Urinary bladder (tissue), 4 donors: ENCODE data around the gene TPPP3. TPM values are rescaled to one million over a fixed set of nuclear protein-coding genes. Genes with fewer than 3 reads are reported as not detected.

Experiments used
- DNase-seq: peaks from one replicate; pipeline ENCODE4 v3.0.0-alpha.2; 2015; ENCODE audit errors: extremely low spot score
- H3K27ac ChIP-seq: one replicate; pipeline ENCODE4 v1.5.1; 2013; ENCODE audit warnings: low read depth, mild to moderate bottlenecking, moderate library complexity
- H3K36me3 ChIP-seq: one replicate; pipeline ENCODE4 v1.6.1; 2013; ENCODE audit warnings: mild to moderate bottlenecking, moderate library complexity; ENCODE audit not compliant: insufficient read depth
- H3K4me1 ChIP-seq: one replicate; pipeline ENCODE4 v1.6.1; 2013; ENCODE audit warnings: mild to moderate bottlenecking, moderate library complexity; ENCODE audit not compliant: insufficient read depth
- H3K4me3 ChIP-seq: one replicate; pipeline ENCODE4 v1.5.1; 2013; ENCODE audit warnings: low read depth, low read length
- WGBS: extraction: QIAGEN DNeasy Blood & Tissue Kit; methylation state at CpG from one replicate; pipeline ENCODE4 v1.1.7; 2013; 5-methylcytosine and 5-hydroxymethylcytosine counted together
- polyA plus RNA-seq: library from polyadenylated mRNA; stranded (reverse); fragments of 200-250 nt; gene quantifications from one replicate; pipeline ENCODE4 v1.2.3, GENCODE V29; 2013
- total RNA-seq: library from RNA; depleted of rRNA; stranded (reverse); fragments of >200 nt; gene quantifications from one replicate; pipeline ENCODE4 v1.2.3, GENCODE V29; 2014
- donor health status: healthy with polysubstance abuse.
- donor health status: healthy.

Gene TPPP3
- total and polyA plus RNA-seq, 2 donors, result 14.6 to 24.0 TPM

DNA sequence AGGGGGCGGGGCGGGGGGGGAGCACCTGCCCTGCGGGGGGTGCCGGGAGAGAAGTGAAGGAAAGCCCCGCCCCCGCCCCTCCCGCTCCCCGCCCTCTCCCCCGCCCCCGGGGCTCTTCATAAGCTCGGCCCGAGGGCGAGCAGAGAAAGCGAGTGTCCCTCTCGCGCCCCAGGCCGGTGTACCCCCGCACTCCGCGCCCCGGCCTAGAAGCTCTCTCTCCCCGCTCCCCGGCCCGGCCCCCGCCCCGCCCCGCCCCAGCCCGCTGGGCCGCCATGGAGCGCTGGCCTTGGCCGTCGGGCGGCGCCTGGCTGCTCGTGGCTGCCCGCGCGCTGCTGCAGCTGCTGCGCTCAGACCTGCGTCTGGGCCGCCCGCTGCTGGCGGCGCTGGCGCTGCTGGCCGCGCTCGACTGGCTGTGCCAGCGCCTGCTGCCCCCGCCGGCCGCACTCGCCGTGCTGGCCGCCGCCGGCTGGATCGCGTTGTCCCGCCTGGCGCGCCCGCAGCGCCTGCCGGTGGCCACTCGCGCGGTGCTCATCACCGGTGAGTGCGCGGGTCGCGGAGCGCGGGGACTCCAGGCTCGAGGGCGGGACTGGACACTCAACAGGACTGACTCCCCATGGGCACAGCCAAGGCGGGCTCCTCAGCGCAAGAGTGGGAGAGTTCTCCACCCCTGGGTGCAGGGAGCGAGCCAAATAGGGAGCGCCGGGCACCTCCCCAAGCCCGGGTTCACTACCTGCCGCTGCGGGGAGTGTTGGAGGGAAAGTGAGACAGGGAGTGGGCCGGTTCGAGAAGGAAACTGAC is 37.9 kb upstream of the TPPP3 start, which contains the start of gene HSD11B2:
Gene HSD11B2, plus strand, starts transcription at position 145 of the 798 bp plus-strand sequence. Its CDS starts 128 bp downstream, at position 273.
- 1% methylated on average over 82 of the region's 87 CpGs for WGBS
- H3K36me3 ChIP-seq, result no peaks in the 10 kb centered on the region
- DNase-seq, result no peak
- H3K4me3 ChIP-seq, result peak within 1 kb of the TSS; percentile 48
- H3K27ac ChIP-seq, result no peak within 1 kb of the TSS
- no peaks in the 10 kb centered on the region for H3K4me1 ChIP-seq

DNA sequence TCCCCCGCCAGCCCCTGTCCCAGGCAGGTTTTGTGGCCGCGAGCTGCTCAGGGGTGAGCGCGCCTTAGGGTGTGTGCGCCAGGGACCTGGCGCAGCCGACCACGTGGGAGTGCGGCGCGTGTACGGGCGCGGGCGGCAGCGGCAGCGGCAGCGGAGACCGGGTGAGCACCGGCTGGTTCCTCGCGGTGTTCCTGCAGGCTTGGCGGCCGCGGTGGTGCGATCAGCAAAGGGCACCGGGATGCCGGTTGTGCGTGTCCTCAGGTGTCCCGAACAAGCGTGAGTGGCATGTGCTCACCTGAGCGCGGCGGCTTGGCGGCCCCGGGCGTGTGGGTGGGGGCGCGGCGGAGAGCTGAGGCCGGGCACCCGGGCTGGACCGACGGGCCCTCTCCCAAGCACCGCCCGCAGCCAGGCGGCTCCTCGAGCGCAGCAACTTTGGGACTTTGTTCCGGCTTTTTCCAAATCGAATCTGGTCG is 37.2 kb upstream of the TPPP3 start:
- Histone ChIP-seq H3K36me3 (no peaks in the 10 kb centered on the region), H3K4me1 (no peaks in the 10 kb centered on the region), H3K27ac (no peak overlapping the region), H3K4me3 (peak overlapping the region; percentile 48)
- DNase-seq, result no peak
- 2% methylated on average over 53 of the region's 53 CpGs for WGBS

DNA sequence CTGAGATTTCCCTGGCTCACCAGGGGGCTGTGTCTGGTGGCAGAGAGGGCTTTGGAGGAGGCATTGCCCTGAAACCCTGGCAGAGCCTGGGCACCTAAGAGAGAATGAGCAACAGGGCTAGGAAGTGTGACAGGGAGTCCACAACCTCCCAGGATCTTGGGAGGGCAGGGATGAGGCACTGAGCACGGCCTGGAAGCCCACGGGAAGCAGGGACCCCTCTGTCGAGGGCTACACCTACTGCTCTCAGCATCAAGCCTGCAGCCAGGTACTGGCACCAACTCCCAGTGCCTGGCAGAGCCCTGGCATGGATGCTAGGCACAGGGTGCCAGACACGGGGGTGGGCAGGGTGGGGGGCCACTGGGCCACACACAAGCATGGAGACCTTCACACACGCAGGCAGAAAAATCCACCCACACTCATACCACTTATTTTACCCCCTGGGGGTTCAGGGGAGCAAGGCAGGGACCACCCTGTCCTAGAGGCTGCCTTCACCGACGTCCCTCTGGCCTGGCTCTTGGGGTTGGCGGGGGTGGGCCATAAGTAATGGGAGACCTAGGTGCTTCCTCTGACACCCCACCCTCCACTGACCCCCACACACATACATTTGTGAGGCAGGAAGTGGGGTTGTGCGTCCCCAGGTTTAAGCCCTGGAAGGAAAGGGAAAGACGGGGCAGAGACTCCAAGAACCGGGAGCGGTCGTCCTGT is 36.7 kb upstream of the TPPP3 start:
- Histone ChIP-seq H3K36me3 (no peaks in the 10 kb centered on the region), H3K4me3 (peak overlapping the region; percentile 48), H3K27ac (no peak overlapping the region), H3K4me1 (no peaks in the 10 kb centered on the region)
- DNase-seq, result no peak
- WGBS, result 49% methylated on average over 13 of the region's 13 CpGs

DNA sequence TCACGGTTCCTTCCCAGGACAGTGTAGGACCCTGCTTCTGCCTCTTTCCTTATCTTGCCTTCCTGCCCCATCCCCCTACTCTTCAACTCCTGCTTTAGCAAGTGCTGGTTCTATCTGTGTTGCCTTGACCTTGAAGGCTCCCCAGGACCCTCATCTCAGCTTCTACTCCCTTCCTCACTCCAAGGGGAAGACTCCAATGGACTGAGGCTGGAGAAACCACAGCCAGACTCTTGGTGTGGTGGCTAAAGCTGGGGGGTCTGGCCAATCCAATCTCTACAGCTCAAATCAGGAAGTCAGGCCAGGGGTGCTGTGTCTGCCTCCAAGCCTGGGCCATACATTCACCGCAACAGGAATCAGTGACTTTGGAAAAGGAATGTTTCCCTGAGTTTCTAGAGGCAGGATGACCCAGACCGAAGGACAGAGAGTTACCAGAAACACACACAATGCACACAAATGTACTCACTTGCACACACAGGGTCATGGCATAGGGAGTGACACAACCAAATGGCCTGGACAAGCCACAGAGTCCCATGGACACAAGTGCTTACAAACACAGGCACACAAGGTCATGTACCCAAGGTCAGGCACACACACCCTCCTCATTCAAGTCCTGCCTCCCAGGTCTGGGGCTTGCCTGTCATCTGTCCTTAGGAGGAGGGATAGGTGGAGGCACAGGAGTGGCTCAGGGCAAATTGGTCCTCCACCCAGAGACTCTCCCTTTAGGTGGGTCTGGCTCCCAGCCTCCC is 35.9 kb upstream of the TPPP3 start:
- Histone ChIP-seq H3K36me3 (no peaks in the 10 kb centered on the region), H3K27ac (no peak overlapping the region)
- DNase-seq, result no peak

DNA sequence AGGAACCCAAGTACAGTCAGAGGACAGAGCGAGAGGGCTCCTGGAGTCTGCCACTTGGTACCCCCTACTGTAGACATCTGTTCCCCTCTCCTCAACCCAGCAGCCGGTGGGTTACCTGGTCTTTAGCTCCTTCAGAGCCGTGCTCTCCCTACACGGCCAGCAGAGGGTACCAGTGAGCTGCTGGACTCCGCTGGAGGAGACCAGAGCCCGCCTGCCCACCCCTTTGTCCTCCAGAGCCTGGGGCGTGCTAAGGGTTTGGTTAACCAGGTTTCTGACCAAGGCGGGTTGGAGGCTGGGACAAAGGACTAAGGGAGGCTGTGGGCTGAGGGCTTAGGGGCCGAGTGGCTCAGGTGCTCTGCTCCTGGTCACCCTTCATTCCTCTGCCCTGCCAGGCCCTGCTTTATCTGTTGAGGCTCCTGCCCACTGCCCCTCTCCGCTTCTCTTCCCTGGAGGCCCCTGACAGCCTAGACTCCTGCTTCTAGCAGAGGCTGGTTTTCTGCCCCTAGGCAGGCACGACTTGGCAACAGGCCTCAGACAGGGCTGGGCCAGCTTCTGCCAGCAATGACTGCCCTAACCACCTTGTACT is 34.9 kb upstream of the TPPP3 start:
- H3K4me3 ChIP-seq, result no peak overlapping the region
- 29% methylated on average over 11 of the region's 11 CpGs for WGBS
- no peaks in the 10 kb centered on the region for H3K4me1 ChIP-seq
- DNase-seq, result no peak
- no peaks in the 10 kb centered on the region for H3K36me3 ChIP-seq
- H3K27ac ChIP-seq, result no peak overlapping the region

More for the DNA sequence above, 35.9 kb upstream of the TPPP3 start:
- no peak overlapping the region for H3K4me3 ChIP-seq
- no peaks in the 10 kb centered on the region for H3K4me1 ChIP-seq
- WGBS, result 81% methylated on average over 3 of the region's 3 CpGs

DNA sequence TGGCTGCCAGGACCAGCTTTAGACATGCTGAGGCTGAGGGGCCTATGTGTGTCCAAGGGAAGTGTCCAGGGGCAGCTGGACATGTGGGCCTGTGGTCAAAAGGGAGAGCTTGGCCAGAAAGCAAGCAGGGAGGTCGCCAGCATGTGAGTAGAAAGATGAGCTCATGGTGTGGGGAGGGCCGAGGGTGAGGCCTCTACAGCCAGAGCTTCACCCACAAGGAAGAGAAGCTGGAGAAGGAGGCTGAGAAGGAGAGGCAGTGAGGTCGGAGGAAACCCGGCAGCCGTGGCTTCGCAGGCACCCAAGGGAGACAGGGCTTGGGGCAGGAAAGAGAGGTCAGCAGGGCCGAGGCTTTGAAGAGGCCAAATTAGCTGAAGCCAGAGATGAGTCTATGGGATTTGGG is 33.7 kb upstream of the TPPP3 start:
- H3K27ac ChIP-seq, result no peak overlapping the region
- 66% methylated on average over 7 of the region's 7 CpGs for WGBS

DNA sequence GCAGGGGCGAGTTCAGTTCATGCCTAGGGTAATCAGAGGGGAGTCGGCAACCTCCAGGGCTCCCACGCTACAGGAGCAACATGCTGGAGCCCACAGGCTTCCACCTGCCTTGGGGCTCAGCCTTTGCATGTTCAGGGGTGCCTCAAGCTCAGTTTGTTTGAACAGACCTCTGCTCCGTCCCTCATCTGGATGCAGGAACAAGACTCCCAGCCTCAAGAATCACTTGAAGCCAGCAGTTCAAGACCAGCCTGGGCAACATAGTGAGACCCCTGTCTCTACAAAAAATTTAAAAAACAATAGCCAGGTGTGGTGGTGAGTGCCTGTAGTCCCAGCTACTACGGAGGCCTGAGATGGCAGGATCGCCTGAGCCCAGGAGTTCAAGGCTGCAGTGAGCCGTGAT is 32.7 kb upstream of the TPPP3 start:
- DNase-seq, result no peak
- Histone ChIP-seq H3K27ac (no peak overlapping the region), H3K4me1 (no peaks in the 10 kb centered on the region), H3K4me3 (no peak overlapping the region), H3K36me3 (no peaks in the 10 kb centered on the region)
- WGBS, result 77% methylated on average over 7 of the region's 7 CpGs

More for the DNA sequence above, 33.7 kb upstream of the TPPP3 start:
- no peak for DNase-seq
- Histone ChIP-seq H3K4me1 (no peaks in the 10 kb centered on the region), H3K4me3 (no peak overlapping the region), H3K36me3 (no peaks in the 10 kb centered on the region)

DNA sequence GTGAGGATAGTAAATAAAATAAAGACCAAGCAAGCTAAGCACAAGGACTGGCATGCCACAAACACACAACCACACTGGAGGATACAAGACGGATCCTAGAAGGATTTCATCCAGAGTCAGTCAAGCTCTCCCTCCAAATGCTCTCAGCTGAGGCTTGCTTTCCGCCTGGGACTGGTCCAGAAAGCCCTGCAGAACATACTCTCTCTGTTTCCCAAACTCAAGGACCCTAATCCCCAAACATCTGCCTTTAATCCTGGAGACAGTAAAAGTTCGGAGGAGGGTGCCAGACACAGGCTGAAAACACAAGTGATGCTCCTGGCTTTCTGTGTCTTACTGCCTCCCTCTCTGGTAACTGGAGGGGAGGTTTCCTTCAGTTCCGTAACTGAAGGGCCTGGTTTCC is 32.3 kb upstream of the TPPP3 start:
- 43% methylated on average over 4 of the region's 4 CpGs for WGBS
- no peak for DNase-seq

DNA sequence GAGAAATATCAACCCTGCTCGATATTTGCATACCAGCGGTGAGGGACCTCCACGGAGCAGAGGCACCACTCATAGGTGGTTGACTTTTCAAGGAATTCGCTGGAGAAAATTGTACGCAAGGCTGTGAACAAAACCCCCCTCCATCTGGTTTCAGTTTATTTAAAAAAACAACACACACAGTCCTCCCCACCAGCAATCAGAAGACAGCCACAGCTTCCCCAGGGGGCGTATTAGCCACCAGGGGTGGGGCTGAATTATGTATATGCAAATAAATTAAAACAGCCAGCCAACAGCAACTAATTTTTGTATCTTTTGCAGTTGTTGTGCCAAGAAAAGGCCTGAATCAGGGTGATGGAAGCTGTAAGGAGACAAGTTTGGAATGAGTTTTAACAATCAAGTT is 31.8 kb upstream of the TPPP3 start:
- no peak for DNase-seq
- no peak overlapping the region for H3K4me3 ChIP-seq
- H3K36me3 ChIP-seq, result no peaks in the 10 kb centered on the region
- H3K27ac ChIP-seq, result no peak overlapping the region
- WGBS, result 33% methylated on average over 6 of the region's 6 CpGs
- no peaks in the 10 kb centered on the region for H3K4me1 ChIP-seq

More for the DNA sequence above, 32.3 kb upstream of the TPPP3 start:
- Histone ChIP-seq H3K4me3 (no peak overlapping the region), H3K27ac (no peak overlapping the region), H3K4me1 (no peaks in the 10 kb centered on the region), H3K36me3 (no peaks in the 10 kb centered on the region)

DNA sequence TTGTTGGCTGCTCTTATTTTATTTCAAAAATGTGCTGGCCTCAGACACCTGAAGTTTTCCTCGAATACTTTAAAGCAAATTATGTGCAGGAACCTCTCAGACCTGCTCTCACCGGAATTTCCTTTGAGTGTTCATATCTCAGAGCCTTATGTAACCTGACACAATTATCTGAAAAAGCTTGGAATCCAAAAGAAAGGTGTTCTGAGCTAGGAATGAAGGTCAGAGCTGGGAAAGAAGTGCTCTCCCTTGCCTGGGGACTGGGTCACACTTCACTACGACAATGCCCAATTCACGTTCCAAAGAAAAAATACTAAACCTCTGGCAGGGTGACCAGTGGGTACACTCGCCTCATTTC is 30.9 kb upstream of the TPPP3 start:
- Histone ChIP-seq H3K36me3 (no peaks in the 10 kb centered on the region), H3K27ac (no peak overlapping the region), H3K4me1 (no peaks in the 10 kb centered on the region), H3K4me3 (no peak overlapping the region)
- no peak for DNase-seq
- 64% methylated on average over 5 of the region's 5 CpGs for WGBS

DNA sequence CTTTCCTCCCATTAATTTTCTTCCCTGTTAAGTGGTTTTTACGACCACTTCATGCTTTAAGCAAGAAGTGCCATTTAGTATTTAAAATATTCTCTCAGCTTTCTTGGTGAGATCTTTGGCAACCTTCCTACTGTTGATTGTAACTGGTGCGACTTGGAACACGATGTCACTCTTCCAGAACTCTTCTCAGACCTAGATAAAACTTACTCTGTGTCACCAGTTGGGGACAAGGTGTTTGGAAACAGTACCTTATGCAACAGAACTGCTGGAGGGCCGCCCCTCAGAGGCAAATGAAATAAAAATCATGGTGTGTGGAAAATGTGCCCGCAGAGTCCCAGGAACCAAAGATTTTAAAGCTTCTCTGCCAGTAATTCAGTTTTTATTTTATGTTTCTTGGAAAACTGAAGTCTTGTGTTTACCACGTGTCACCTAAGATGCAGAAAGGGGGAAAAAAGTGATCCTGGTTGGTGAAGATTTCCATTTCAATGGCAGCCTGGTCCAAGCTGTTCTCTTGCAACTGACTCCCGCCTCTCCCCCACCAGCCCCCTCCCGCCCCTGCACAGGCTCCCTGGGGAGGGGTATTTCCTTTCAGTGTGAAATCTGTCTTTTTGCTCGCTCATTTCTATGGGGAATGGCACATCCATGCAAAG is 30.4 kb upstream of the TPPP3 start:
- no peak overlapping the region for H3K27ac ChIP-seq
- WGBS, result 51% methylated on average over 9 of the region's 9 CpGs
- no peaks in the 10 kb centered on the region for H3K36me3 ChIP-seq
- no peak overlapping the region for H3K4me3 ChIP-seq
- H3K4me1 ChIP-seq, result no peaks in the 10 kb centered on the region
- no peak for DNase-seq

DNA sequence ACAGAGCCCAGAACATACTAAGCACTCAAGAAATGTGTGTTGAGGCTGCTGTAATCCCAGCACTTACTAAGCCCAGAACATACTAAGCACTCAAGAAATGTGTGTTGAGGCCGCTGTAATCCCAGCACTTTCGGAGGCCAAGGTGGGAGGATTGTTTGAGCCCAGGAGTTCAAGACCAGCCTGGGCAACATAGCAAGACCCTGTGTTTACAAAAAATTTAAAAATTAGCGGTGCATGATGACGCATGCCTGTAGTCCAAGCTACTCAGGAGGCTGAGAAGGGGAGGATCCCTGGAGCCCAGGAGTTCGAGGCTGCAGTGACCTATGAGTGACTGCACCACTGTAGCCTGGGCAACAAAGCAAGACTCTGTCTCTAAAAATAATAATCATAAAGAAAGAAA is 29.7 kb upstream of the TPPP3 start:
- no peak for DNase-seq
- Histone ChIP-seq H3K4me3 (no peak overlapping the region), H3K4me1 (no peaks in the 10 kb centered on the region), H3K27ac (no peak overlapping the region), H3K36me3 (no peaks in the 10 kb centered on the region)
- WGBS, result 86% methylated on average over 5 of the region's 5 CpGs

DNA sequence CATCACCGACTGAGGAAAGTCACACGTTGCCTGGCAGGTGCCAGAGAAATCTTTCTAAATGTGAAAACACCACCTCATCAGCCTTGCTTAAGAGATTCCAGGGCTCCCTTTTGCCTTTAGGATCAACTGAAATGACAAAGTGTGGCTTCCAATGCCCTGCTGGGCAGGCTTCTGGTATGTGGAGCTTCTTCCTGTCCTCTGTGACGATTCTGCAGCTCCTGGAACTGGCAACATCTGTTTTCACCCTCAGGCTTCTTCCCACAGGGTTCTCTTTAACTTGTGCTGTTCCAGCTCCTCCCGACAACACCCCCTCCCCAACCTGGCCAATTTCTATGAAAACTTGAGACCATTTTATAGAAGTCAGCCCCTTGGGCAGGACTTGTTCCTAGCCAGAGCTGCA is 27.7 kb upstream of the TPPP3 start:
- Histone ChIP-seq H3K4me1 (no peaks in the 10 kb centered on the region), H3K27ac (no peak overlapping the region), H3K4me3 (no peak overlapping the region), H3K36me3 (no peaks in the 10 kb centered on the region)
- WGBS, result 86% methylated on average over 4 of the region's 4 CpGs
- no peak for DNase-seq
